Measurements from ENCODE around the gene TSKU.

The TSKU gene

DNA sequence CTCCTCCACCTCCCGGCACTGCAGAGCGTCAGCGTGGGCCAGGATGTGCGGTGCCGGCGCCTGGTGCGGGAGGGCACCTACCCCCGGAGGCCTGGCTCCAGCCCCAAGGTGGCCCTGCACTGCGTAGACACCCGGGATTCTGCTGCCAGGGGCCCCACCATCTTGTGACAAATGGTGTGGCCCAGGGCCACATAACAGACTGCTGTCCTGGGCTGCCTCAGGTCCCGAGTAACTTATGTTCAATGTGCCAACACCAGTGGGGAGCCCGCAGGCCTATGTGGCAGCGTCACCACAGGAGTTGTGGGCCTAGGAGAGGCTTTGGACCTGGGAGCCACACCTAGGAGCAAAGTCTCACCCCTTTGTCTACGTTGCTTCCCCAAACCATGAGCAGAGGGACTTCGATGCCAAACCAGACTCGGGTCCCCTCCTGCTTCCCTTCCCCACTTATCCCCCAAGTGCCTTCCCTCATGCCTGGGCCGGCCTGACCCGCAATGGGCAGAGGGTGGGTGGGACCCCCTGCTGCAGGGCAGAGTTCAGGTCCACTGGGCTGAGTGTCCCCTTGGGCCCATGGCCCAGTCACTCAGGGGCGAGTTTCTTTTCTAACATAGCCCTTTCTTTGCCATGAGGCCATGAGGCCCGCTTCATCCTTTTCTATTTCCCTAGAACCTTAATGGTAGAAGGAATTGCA, 13.5 kb downstream of the TSKU start:
- TF ChIP-seq CTCF (IDR thresholded peaks at IDR 0.05; ENCODE audit: control insufficient read depth, insufficient read depth, low read depth, low read length, missing control alignments) = no peak
- no peak for DNase-seq (ENCODE audit: low read depth)
- H3K4me3 ChIP-seq (ENCODE audit: control insufficient read depth, low read depth, low read length) = no peak overlapping the region

- no peak overlapping the region for H3K4me3 ChIP-seq (ENCODE audit: control insufficient read depth, low read depth, low read length)
- no peak for TF ChIP-seq CTCF (IDR thresholded peaks at IDR 0.05; ENCODE audit: control insufficient read depth, insufficient read depth, low read depth, low read length, missing control alignments)
- no peak for DNase-seq (ENCODE audit: low read depth)
Measured at GRCh38 chr11:76797341-76798201, 14.4 kb downstream of the TSKU start.

DNA sequence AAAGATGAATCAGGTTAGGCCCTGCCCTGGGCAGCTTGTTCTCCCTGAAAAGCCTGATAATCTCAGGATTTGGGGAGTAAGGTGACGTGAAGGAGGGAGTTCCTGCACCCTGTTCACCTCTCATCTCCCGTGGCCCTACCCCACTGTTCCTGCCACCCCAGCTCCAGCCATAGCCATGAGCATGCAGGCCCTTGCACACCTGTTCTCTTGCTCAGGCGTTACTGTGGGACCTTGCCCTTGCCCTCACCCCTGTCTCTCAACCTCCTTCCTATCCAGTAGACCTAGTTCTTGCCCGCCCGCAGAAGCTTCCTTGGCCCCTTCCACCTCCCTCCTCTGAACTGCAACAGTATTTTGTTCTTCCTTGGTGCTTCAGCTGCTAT, 15.0 kb downstream of the TSKU start:
- H3K4me3 ChIP-seq (ENCODE audit: control insufficient read depth, low read depth, low read length) = no peak overlapping the region
- no peak for DNase-seq (ENCODE audit: low read depth)
- TF ChIP-seq CTCF (IDR thresholded peaks at IDR 0.05; ENCODE audit: control insufficient read depth, insufficient read depth, low read depth, low read length, missing control alignments) = no peak

- no peak overlapping the region for H3K4me3 ChIP-seq (ENCODE audit: control insufficient read depth, low read depth, low read length)
- no peak for TF ChIP-seq CTCF (IDR thresholded peaks at IDR 0.05; ENCODE audit: control insufficient read depth, insufficient read depth, low read depth, low read length, missing control alignments)
- DNase-seq (ENCODE audit: low read depth) = no peak
Measured at GRCh38 chr11:76798671-76799065, 15.5 kb downstream of the TSKU start.

DNA sequence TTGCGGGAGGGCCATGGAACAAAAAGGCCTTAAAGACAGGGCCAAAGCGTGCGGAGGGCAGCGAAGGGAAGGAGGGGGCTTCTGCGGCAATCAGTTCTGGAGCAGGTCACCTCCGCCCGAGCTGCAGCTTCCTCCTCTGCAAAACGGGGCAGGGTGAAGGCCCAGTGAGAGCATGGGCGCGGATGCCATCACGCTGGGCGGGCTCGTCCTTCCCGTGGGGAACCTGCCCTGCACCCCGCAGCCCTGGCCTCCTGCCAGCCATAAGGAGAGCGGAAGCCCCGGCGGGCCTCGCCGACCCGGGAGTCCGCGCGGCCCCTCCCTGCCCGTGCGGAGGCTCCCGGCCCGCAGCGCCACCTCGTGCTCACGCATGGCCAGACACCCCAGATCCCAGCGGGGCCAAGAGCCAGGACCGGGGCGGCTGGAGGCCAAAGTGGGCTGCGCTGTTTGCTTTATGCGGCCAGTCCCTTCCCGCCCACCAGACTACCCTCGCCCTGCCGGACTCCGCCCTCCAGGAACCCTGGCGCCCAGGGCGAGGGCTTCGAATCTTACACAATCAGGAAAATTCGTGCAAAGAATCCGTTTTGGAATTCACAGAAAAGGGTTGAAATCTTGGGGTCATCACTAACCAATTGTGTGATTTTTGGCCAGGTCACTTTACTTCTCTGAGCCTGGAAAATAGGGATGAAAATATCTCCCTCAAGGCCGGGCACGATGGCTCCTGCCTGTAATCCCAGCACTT, 16.1 kb downstream of the TSKU start:
- peak overlapping the region; percentile 16; the same call in 1 of the 2 replicates for H3K4me3 ChIP-seq (ENCODE audit: control insufficient read depth, low read depth, low read length)
- no peak for DNase-seq (ENCODE audit: low read depth)
- peak; percentile 73 for TF ChIP-seq CTCF (IDR thresholded peaks at IDR 0.05; ENCODE audit: control insufficient read depth, insufficient read depth, low read depth, low read length, missing control alignments)

- no peak for TF ChIP-seq CTCF (IDR thresholded peaks at IDR 0.05; ENCODE audit: control insufficient read depth, insufficient read depth, low read depth, low read length, missing control alignments)
Measured at GRCh38 chr11:76800466-76801200, 17.5 kb downstream of the TSKU start.

More at GRCh38 chr11:76800466-76801200, 17.5 kb downstream of the TSKU start:
- H3K4me3 ChIP-seq (ENCODE audit: control insufficient read depth, low read depth, low read length) = no peak overlapping the region
- no peak for DNase-seq (ENCODE audit: low read depth)
